Pancreas (tissue), 10 donors: ENCODE measurements around the gene DSE. TPM values are rescaled to one million over a fixed set of nuclear protein-coding genes. Genes with fewer than 3 reads are reported as not detected.
"Not testable (repeated sequence)": the region's sequence is repeated elsewhere in the genome, so short reads cannot be mapped to it uniquely, and the experiment has no call there.

Experiments
- ATAC-seq, 4 donors: fragments of 200-7000 bp; cut with Tn5 transposase; one replicate each; pipeline versions ENCODE4 v1.8.0 to v1.9.1; 2020; ENCODE audit warnings: mild to moderate bottlenecking in 4 of 4, moderate library complexity in 4 of 4
- DNase-seq, 6 donors: peaks; one replicate each; pipeline ENCODE4 v3.0.0-alpha.2; 2020
- FAIRE-seq: peaks from 2 replicates; lab custom pipeline; 2012; peaks lifted over from hg19 to GRCh38; lab: Jason Lieb, UNC
- H3K27ac ChIP-seq, 4 donors: fragments of 200-600 bp; sonication (generic); 1 replicate in 3 of 4; 2 replicates in 1 of 4; pipeline versions ENCODE4 v1.5.0 to v1.8.0; 2020
- H3K27me3 ChIP-seq, 4 donors: fragments of 200-600 bp; one replicate each; pipeline ENCODE4 v1.8.0; 2021
- H3K36me3 ChIP-seq, 3 donors: fragments of 200-600 bp; sonication (generic) in 1 of 3; one replicate each; pipeline versions ENCODE4 v1.5.0 to v1.8.0; 2020 to 2021
- H3K4me1 ChIP-seq, 3 donors: fragments of 200-600 bp; one replicate each; pipeline ENCODE4 v1.8.0; 2021
- H3K4me3 ChIP-seq, 4 donors: fragments of 200-600 bp; sonication (generic) in 2 of 4; one replicate each; pipeline versions ENCODE4 v1.5.0 to v1.8.0; 2020 to 2021
- H3K9me3 ChIP-seq, 4 donors: fragments of 200-600 bp; one replicate each; pipeline ENCODE4 v1.8.0; 2021
- WGBS, 2 donors: extraction: QIAGEN DNeasy Blood & Tissue Kit; methylation state at CpG; one replicate each; pipeline ENCODE4 v1.1.7; 2013; 5-methylcytosine and 5-hydroxymethylcytosine counted together
- intact Hi-C, 3 donors: fragments of 100-400 bp; cut with DNase I; formaldehyde crosslinking; loops; one replicate each; pipeline versions ENCODE4 v1.11.1 to v1.14.2; 2022
- polyA plus RNA-seq, 2 donors: library from polyadenylated mRNA; stranded (reverse); fragments of 200-250 nt; gene quantifications; one replicate each; pipeline ENCODE4 v1.2.3, GENCODE V29; 2013
- total RNA-seq, 6 donors: library from RNA; stranded (reverse); fragmentation: NEBNext Ultra II Directional in 4 of 6; extraction: Animal tissue kit (Norgen Biotek cat#: 25700) in 4 of 6; gene quantifications; one replicate each; pipeline versions ENCODE4 v1.2.1 to v1.2.4, GENCODE V29; 2021 to 2023
- TF ChIP-seq, protein P1 (sequence below), 4 donors: fragments of 200-600 bp; sonication (generic) in 3 of 4; IDR thresholded peaks; one replicate each; pipeline versions ENCODE4 v1.5.0 to v1.8.0; 2021; ENCODE audit warnings: antibody characterized with exemption in 4 of 4
- donor health status: healthy with polysubstance abuse.
- donor health status: DM: no; HTN: no; CAD: no; lungs with moderate emphysema.
- donor health status: DM: no; HTN: no; CAD: no.
- donor health status: control.
- donor health status: control.
- donor health status: Bipolar disorder and iron deficiency.
- donor health status: DM: yes; HTN: yes; CAD: no.
- donor health status: DM: no; HTN: no; CAD: no.
- donor health status: DM: no; HTN: no; CAD: no.
- donor health status: DM: yes; HTN: yes; CAD: no.

The DSE gene
- total RNA-seq (10 to 100 TPM in 1 of 6 donors, 1 to 10 TPM in 5; 1.8 to 19.2 (median 3.9) TPM), polyA plus RNA-seq (1 to 10 TPM; 1.7 to 2.6 TPM)

DNA sequence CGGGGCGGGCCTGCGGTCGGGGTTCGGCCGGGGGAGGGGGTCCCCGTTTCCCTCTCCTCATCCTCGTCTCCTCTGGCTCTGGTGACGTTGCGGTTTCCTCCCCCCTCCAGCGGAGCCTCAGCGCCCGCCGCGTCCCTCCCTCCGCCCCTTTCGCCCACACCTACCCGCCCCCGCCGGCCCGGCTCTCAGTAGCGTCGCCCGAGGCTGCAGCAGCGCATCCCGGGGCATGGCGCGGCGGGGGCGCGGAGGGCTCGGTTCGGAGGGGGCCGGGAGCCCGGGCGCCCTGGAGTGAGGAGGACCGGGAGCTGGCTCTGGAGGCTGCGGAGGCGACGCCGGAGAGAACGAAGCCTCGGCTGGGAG is at the start of gene DSE:
TSS of gene DSE (plus strand) at position 188 of the 360 bp plus-strand sequence. CDS start 28,304 bp downstream, outside the sequence.
- peak; percentile 80 to 89 (median 88) for ATAC-seq
- H3K4me1 ChIP-seq = peaks cover 0 to 8% (median 0%) of the 10 kb centered on the region in 3 donors
- 1% methylated on average over 24 to 43 of the region's 43 CpGs for WGBS, 2 donors
- peak within 1 kb of the TSS in 3 of 4 donors; percentile 31 to 71 (median 69) for H3K27ac ChIP-seq
- no peaks in the 10 kb centered on the region for H3K36me3 ChIP-seq
- H3K27me3 ChIP-seq = peaks cover 0 to 8% (median 0%) of the 10 kb centered on the region in 4 donors
- no peaks in the 10 kb centered on the region for H3K9me3 ChIP-seq
- FAIRE-seq = no peak
- intact Hi-C loops = no loop called here
- peak within 1 kb of the TSS; percentile 51 to 80 (median 64) for H3K4me3 ChIP-seq
- DNase-seq = peak; percentile 39 to 85 (median 64)
- TF ChIP-seq, protein P1, sequence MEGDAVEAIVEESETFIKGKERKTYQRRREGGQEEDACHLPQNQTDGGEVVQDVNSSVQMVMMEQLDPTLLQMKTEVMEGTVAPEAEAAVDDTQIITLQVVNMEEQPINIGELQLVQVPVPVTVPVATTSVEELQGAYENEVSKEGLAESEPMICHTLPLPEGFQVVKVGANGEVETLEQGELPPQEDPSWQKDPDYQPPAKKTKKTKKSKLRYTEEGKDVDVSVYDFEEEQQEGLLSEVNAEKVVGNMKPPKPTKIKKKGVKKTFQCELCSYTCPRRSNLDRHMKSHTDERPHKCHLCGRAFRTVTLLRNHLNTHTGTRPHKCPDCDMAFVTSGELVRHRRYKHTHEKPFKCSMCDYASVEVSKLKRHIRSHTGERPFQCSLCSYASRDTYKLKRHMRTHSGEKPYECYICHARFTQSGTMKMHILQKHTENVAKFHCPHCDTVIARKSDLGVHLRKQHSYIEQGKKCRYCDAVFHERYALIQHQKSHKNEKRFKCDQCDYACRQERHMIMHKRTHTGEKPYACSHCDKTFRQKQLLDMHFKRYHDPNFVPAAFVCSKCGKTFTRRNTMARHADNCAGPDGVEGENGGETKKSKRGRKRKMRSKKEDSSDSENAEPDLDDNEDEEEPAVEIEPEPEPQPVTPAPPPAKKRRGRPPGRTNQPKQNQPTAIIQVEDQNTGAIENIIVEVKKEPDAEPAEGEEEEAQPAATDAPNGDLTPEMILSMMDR (IDR thresholded peaks at IDR 0.05) = no peak

- H3K36me3 ChIP-seq, intact Hi-C loops, H3K9me3 ChIP-seq, DNase-seq, H3K27me3 ChIP-seq, ATAC-seq, FAIRE-seq, H3K4me1 ChIP-seq, H3K27ac ChIP-seq, H3K4me3 ChIP-seq: not testable (repeated sequence)
- 91 to 93% methylated on average over 13 of the region's 13 CpGs for WGBS, 2 donors
These were observed 48.8 kb upstream of the DSE start for GRCh38 chr6:116321933-116322332.

DNA sequence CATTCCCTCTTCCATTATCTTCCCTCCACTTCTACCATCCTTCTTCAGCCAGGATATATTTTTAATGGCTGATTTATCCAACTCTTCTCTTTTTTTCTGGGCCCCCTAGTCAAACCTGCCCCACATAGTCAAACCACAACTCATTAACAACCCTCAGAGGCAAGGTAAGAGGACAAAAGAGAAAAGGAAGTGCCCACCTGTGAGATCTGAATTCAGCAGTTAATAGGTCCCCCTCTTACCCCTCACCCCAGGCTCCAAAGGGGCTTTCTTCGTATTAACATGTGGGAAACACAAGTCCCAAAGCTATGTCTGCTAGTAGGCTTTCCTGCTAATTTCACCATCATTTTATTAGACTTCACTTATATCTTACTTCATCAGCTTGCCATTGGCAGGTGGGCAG is 46.9 kb upstream of the DSE start:
- H3K4me1 ChIP-seq = no peaks in the 10 kb centered on the region
- no peak overlapping the region for H3K4me3 ChIP-seq
- no peaks in the 10 kb centered on the region for H3K9me3 ChIP-seq
- no peak for DNase-seq
- intact Hi-C loops = no loop called here
- WGBS, 2 donors = 96 to 100% methylated on average over 1 of the region's 1 CpG
- TF ChIP-seq, protein P1 (IDR thresholded peaks at IDR 0.05) = no peak
- no peak overlapping the region for H3K27ac ChIP-seq
- no peak for FAIRE-seq
- H3K27me3 ChIP-seq = no peaks in the 10 kb centered on the region
- no peaks in the 10 kb centered on the region for H3K36me3 ChIP-seq
- no peak for ATAC-seq

- ATAC-seq, H3K27ac ChIP-seq, DNase-seq, H3K9me3 ChIP-seq, intact Hi-C loops, H3K36me3 ChIP-seq, H3K4me3 ChIP-seq, FAIRE-seq, H3K27me3 ChIP-seq, H3K4me1 ChIP-seq: not testable (repeated sequence)
- WGBS, 2 donors = 95 to 97% methylated on average over 9 to 11 of the region's 11 CpGs
These were observed 45.1 kb upstream of the DSE start for GRCh38 chr6:116325634-116326132.

GRCh38 chr6:116326181-116326671 is 44.5 kb upstream of the DSE start:
- Histone ChIP-seq H3K36me3 (no peaks in the 10 kb centered on the region), H3K27me3 (no peaks in the 10 kb centered on the region), H3K4me3 (no peak overlapping the region), H3K27ac (no peak overlapping the region), H3K9me3 (no peaks in the 10 kb centered on the region), H3K4me1 (no peaks in the 10 kb centered on the region)
- no peak for FAIRE-seq
- 87% methylated on average over 7 of the region's 7 CpGs for WGBS, 2 donors
- no peak for DNase-seq
- ATAC-seq = peak in 1 of 4 donors; percentile 40
- TF ChIP-seq, protein P1 (IDR thresholded peaks at IDR 0.05) = no peak
- intact Hi-C loops = no loop called here

DNA sequence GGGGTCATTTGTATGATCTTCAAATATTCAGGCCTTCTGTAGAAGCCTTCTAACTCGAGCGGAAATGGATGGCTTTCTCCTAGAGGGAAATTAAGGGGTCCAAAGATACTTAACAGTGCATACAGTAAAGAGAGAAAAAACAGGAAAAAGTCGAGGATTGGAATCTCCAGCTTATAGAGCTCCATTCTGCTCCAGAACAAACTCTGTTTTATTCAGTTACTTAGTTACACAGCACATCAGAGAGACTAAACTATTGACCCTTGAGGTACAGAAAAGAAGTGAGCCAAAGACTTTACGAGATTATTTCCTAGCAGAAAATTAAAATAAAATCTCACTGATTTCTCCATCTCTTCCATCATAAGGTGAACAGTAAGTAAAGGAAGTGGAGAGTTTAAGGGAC is 43.8 kb upstream of the DSE start:
- no peak for DNase-seq
- no peak for ATAC-seq
- no peaks in the 10 kb centered on the region for H3K36me3 ChIP-seq
- no peaks in the 10 kb centered on the region for H3K27me3 ChIP-seq
- WGBS, 2 donors = 60 to 65% methylated on average over 4 of the region's 4 CpGs
- intact Hi-C loops = no loop called here
- H3K4me1 ChIP-seq = no peaks in the 10 kb centered on the region
- FAIRE-seq = no peak
- H3K9me3 ChIP-seq = no peaks in the 10 kb centered on the region
- no peak overlapping the region for H3K4me3 ChIP-seq
- TF ChIP-seq, protein P1 (IDR thresholded peaks at IDR 0.05) = no peak
- no peak overlapping the region for H3K27ac ChIP-seq
